ENCODE measurements around the gene ADGRL2. TPM values are rescaled to one million over a fixed set of nuclear protein-coding genes. Genes with fewer than 3 reads are reported as not detected.

ADGRL2 gene
- total and polyA plus RNA-seq, 9 of the 15 experiments (the other 6 are each of a cell fraction or from before 2014, with no cell fraction given) = 0.03 to 0.15 (median 0.13) TPM; not detected in 6

DNA sequence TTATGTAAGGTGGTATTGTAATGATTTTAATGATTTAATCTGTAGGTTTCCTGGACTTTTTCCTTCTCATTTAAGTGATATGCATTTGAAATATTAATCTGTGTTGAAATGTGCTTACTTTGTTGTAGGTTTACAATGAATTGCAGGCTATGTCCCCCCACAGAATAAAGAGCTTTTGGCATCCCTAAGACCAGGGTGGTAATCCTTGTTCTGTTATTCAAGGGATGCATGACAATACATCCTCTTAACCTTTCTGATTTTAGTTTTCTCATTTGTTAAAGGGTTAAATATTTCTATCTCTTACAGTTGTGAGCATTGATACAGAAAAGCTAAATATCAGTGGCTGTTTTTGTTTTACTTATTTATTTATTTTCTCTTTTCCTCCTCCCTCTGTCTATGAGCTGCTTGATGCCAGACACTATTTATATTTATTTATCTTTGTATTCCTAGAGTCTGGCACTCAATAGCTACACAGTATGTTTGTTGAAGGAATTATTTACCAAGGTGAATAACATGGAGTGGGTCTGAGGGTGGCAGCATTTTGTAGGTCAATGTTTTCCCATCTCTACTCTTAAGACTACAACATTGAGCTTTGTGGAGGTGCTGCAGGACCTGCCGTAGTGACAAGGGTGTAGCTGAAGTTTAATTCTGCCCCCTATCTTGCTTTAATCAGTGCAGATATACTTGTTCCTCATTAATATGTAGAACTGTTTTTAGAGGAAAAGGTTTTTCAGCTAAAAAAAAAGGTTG, 19.9 kb upstream of the ADGRL2 start:
- no peak for FAIRE-seq

GRCh38 chr1:81781749-81782148, 19.0 kb upstream of the ADGRL2 start:
- Histone ChIP-seq H3K9ac (ENCODE audit: insufficient read depth in 1 of 2, low read depth in 2 of 2, low read length in 2 of 2) (no peak overlapping the region), H3K9me1 (ENCODE audit: control insufficient read depth, insufficient read depth, low read length) (no peaks in the 10 kb centered on the region), H2AFZ (ENCODE audit: low read depth, low read length) (no peak overlapping the region), H3K4me3 (no peak overlapping the region), H3K4me1 (replicated peaks in 1 of 2; ENCODE audit: control insufficient read depth in 2 of 2, insufficient read depth in 2 of 2, low read length in 2 of 2) (no peaks in the 10 kb centered on the region), H3K4me2 (ENCODE audit: insufficient read depth, low read length) (no peak overlapping the region), H4K20me1 (replicated peaks; ENCODE audit: control insufficient read depth, insufficient read depth, low read length) (no peaks in the 10 kb centered on the region), H3K27ac (ENCODE audit: extremely low read depth, low read depth, low read length) (no peak overlapping the region), H3K9me3 (replicated peaks; ENCODE audit: control insufficient read depth, insufficient read depth, low read depth, low read length) (no peaks in the 10 kb centered on the region), H3K79me2 (ENCODE audit: control insufficient read depth, insufficient read depth, low read length) (no peaks in the 10 kb centered on the region), H3K36me3 (ENCODE audit: control insufficient read depth, insufficient read depth, low read length) (no peaks in the 10 kb centered on the region), H3K27me3 (ENCODE audit: control insufficient read depth in 2 of 2, insufficient read depth in 2 of 2, low read length in 2 of 2) (no peaks in the 10 kb centered on the region)
- no peak for TF ChIP-seq CREBBP (IDR thresholded peaks at IDR 0.05; ENCODE audit: low read depth, low read length)
- TF ChIP-seq MBD2 (IDR thresholded peaks at IDR 0.05; ENCODE audit: borderline replicate concordance, low read depth) = no peak
- no peak for TF ChIP-seq ZFX (CRISPR knock-in tag; IDR thresholded peaks at IDR 0.05)
- TF ChIP-seq ARID2 (IDR thresholded peaks at IDR 0.05) = no peak
- BruUV-seq (replicated peaks) = no TSS peak
- 0% methylated on average over 2 of the region's 2 CpGs for WGBS (ENCODE audit: insufficient coverage, low coverage, missing lambda C conversion rate)
- intact Hi-C loops (cut with micrococcal nuclease) (no loop called here), in situ Hi-C loops (cut with MboI) (no loop called here)
- FAIRE-seq (no peak), ATAC-seq (no peak), DNase-seq (ENCODE audit: extremely low read depth in 1 of 4, low spot score in 3 of 4) (no peak)
- CTCF ChIA-PET (ENCODE audit: low intra/inter-chr PET ratio) = no interaction called here
- POLR2A ChIA-PET = no interaction called here

More for the DNA sequence above, 19.9 kb upstream of the ADGRL2 start:
- BruUV-seq (replicated peaks) = no TSS peak
- no peaks in the 10 kb centered on the region for H3K9me1 ChIP-seq (ENCODE audit: control insufficient read depth, insufficient read depth, low read length)
- ATAC-seq (no peak), DNase-seq (ENCODE audit: extremely low read depth in 1 of 4, low spot score in 3 of 4) (no peak)
- no peaks in the 10 kb centered on the region for H3K79me2 ChIP-seq (ENCODE audit: control insufficient read depth, insufficient read depth, low read length)
- H2AFZ ChIP-seq (ENCODE audit: low read depth, low read length) = no peak overlapping the region
- ChIA-PET CTCF (ENCODE audit: low intra/inter-chr PET ratio) (no interaction called here), POLR2A (no interaction called here)
- H3K27ac ChIP-seq (ENCODE audit: extremely low read depth, low read depth, low read length) = no peak overlapping the region
- no peak overlapping the region for H3K4me3 ChIP-seq
- no peaks in the 10 kb centered on the region for H3K36me3 ChIP-seq (ENCODE audit: control insufficient read depth, insufficient read depth, low read length)
- H3K9ac ChIP-seq (ENCODE audit: insufficient read depth in 1 of 2, low read depth in 2 of 2, low read length in 2 of 2) = no peak overlapping the region
- in situ Hi-C loops (cut with MboI) = no loop called here
- 18% methylated on average over 1 of the region's 1 CpG for WGBS (ENCODE audit: insufficient coverage, low coverage, missing lambda C conversion rate)
- TF ChIP-seq BCOR (IDR thresholded peaks at IDR 0.05) (no peak), TSC22D4 (tag; IDR thresholded peaks at IDR 0.05) (no peak), HDAC8 (tag; IDR thresholded peaks at IDR 0.05) (no peak), IFI16 (CRISPR knock-in tag; IDR thresholded peaks at IDR 0.05) (no peak), NR3C1 (CRISPR knock-in tag; IDR thresholded peaks at IDR 0.05) (no peak), NEUROD1 (IDR thresholded peaks at IDR 0.05; ENCODE audit: borderline replicate concordance, low read depth, low read length, partially characterized antibody) (no peak), KLF10 (CRISPR knock-in tag; IDR thresholded peaks at IDR 0.05) (no peak)
- no peaks in the 10 kb centered on the region for H4K20me1 ChIP-seq (replicated peaks; ENCODE audit: control insufficient read depth, insufficient read depth, low read length)
- intact Hi-C loops (cut with micrococcal nuclease) = no loop called here
- no peak overlapping the region for H3K4me2 ChIP-seq (ENCODE audit: insufficient read depth, low read length)
- H3K4me1 ChIP-seq (replicated peaks in 1 of 2; ENCODE audit: control insufficient read depth in 2 of 2, insufficient read depth in 2 of 2, low read length in 2 of 2) = no peaks in the 10 kb centered on the region
- no peaks in the 10 kb centered on the region for H3K9me3 ChIP-seq (replicated peaks; ENCODE audit: control insufficient read depth, insufficient read depth, low read depth, low read length)
- H3K27me3 ChIP-seq (ENCODE audit: control insufficient read depth in 2 of 2, insufficient read depth in 2 of 2, low read length in 2 of 2) = no peaks in the 10 kb centered on the region
